Measurements from ENCODE around the gene NPEPL1.
"Not testable (repeated sequence)": the region's sequence is repeated elsewhere in the genome, so short reads cannot be mapped to it uniquely, and the experiment has no call there.

NPEPL1 gene, protein sequence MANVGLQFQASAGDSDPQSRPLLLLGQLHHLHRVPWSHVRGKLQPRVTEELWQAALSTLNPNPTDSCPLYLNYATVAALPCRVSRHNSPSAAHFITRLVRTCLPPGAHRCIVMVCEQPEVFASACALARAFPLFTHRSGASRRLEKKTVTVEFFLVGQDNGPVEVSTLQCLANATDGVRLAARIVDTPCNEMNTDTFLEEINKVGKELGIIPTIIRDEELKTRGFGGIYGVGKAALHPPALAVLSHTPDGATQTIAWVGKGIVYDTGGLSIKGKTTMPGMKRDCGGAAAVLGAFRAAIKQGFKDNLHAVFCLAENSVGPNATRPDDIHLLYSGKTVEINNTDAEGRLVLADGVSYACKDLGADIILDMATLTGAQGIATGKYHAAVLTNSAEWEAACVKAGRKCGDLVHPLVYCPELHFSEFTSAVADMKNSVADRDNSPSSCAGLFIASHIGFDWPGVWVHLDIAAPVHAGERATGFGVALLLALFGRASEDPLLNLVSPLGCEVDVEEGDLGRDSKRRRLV

DNA sequence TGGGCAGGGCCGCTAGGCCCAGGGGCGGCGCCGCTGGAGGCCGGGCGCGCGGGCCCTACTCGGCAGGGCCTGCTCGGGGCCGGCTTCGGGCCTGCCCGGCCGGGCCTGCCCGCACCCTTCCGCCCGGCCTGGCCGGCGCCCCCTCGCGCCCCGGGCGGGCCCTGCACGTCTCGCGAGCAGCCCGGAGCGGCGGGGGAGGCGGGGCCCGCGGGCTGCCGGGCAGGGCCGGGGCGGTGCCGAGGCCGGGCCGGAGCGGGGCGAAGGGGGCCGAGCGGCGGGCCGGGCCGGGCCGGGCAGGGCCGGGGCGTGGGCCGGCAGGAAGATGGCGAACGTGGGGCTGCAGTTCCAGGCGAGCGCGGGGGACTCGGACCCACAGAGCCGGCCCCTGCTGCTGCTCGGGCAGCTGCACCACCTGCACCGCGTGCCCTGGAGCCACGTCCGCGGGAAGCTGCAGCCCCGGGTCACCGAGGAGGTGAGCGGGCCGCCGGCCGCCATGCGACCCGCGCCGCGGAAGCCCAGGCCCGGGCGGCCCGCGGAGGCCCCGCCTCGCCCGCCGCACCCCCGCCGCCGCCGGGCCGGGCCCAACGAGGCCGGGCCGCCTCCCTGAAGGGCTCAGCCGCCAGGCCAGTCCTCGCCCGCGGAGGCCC is at the start of gene NPEPL1:
Gene NPEPL1 (plus strand): TSS at position 222 of the 647 bp plus-strand sequence. CDS start 101 bp downstream, at position 323.
- Mint-ChIP-seq H3K4me3 (peak within 1 kb of the TSS; percentile 76), H3K9me3 (no peaks in the 10 kb centered on the region), H3K27ac (peak within 1 kb of the TSS; percentile 69), H3K36me3 (ENCODE audit: low read depth) (peaks cover 4% of the 10 kb centered on the region), H3K4me1 (ENCODE audit: low read depth) (peaks cover 18% of the 10 kb centered on the region), H3K27me3 (no peaks in the 10 kb centered on the region)

DNA sequence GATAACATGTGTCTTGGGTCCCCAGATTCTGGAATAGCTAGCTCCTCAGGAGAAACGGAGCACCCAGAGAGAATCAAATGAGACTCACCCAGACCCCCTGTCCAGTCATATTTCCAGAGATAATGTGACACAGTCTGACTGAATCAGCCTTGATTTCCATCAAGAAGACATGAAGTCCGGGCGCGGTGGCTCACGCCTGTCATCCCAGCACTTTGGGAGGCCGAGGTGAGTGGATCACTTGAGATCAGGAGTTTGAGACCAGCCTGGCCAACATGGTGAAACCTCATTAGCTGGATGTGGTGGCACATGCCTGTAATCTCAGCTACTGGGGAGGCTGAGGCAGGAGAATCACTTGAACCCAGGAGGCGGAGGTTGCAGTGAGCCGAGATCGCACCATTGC is 49.7 kb upstream of the NPEPL1 start:
- H3K36me3 Mint-ChIP-seq (ENCODE audit: low read depth); H3K4me1 Mint-ChIP-seq (ENCODE audit: low read depth); H3K27me3 Mint-ChIP-seq; H3K4me3 Mint-ChIP-seq; H3K9me3 Mint-ChIP-seq; H3K27ac Mint-ChIP-seq: not testable (repeated sequence)

DNA sequence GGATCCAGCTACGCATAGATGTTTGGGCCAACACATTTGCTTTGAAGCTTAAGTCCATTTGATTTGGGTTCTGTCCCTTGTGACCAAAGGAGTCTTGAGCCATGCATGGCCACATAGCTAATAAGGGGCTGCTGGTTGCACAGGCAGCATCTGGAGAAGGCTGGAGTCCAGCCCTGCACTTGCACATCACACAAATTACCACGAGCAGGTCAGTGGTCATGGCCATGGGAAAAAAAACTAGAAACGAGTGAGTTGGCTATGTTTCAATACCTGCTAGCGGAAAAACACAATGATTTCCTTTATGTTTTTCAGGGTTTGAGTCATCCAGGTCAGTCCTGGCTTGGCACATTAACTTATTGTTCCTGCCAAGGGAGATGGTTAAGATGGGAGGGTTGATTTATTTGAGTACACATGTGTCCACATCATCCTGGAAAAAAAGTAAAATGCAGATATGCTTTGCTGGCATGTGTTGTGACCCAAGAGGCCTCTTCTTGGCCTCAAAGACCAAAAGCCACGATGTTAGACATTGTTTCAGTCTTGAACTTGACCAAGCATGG is 47.1 kb upstream of the NPEPL1 start:
- Mint-ChIP-seq H3K4me3 (no peak overlapping the region), H3K36me3 (ENCODE audit: low read depth) (no peaks in the 10 kb centered on the region), H3K4me1 (ENCODE audit: low read depth) (peaks cover 7% of the 10 kb centered on the region), H3K9me3 (no peaks in the 10 kb centered on the region), H3K27me3 (no peaks in the 10 kb centered on the region), H3K27ac (no peak overlapping the region)

DNA sequence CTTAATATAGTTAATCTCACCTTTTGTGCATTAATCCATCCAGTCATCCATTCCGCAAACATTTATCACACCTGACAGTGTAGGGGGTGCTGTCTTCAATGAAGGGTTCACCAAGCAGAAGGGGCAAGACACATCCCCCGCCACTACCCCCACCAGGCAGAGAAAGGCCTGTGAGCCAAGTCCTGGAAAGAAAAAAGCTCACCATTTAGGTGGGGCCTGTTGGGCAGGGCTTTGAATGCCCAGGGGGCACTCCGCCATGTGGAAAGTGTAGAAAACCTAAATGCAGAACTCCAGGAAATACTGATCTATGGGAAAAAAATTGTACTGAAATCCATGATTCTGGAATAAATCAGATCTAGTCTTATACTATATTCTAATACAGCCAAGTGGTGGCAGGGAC is 46.3 kb upstream of the NPEPL1 start:
- Mint-ChIP-seq H3K9me3 (no peaks in the 10 kb centered on the region), H3K4me3 (no peak overlapping the region), H3K27ac (no peak overlapping the region), H3K36me3 (ENCODE audit: low read depth) (no peaks in the 10 kb centered on the region), H3K27me3 (no peaks in the 10 kb centered on the region), H3K4me1 (ENCODE audit: low read depth) (peaks cover 7% of the 10 kb centered on the region)

DNA sequence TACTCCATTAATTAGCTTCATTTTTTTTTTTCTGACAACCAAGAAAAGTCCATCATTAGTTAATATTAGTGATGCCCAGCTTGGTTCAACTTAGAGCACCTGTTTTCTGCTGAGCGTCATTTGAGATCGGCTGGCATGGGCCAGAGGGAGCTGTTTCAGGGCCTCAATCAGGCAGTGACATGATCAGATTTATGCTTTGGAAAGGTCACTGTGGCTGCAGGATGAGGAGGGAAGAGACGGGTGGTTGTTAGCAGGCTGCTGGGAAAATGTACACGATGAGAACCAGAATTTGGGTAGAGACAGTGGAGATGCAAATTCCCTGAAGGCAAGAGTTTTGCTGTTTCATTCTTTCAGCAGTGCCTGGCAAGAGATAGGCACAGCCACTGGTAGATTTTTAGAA is 45.9 kb upstream of the NPEPL1 start:
- no peaks in the 10 kb centered on the region for H3K27me3 Mint-ChIP-seq
- H3K4me3 Mint-ChIP-seq, result no peak overlapping the region
- H3K27ac Mint-ChIP-seq, result no peak overlapping the region
- H3K4me1 Mint-ChIP-seq (ENCODE audit: low read depth), result peaks cover 7% of the 10 kb centered on the region
- H3K36me3 Mint-ChIP-seq (ENCODE audit: low read depth), result no peaks in the 10 kb centered on the region
- H3K9me3 Mint-ChIP-seq, result no peaks in the 10 kb centered on the region

DNA sequence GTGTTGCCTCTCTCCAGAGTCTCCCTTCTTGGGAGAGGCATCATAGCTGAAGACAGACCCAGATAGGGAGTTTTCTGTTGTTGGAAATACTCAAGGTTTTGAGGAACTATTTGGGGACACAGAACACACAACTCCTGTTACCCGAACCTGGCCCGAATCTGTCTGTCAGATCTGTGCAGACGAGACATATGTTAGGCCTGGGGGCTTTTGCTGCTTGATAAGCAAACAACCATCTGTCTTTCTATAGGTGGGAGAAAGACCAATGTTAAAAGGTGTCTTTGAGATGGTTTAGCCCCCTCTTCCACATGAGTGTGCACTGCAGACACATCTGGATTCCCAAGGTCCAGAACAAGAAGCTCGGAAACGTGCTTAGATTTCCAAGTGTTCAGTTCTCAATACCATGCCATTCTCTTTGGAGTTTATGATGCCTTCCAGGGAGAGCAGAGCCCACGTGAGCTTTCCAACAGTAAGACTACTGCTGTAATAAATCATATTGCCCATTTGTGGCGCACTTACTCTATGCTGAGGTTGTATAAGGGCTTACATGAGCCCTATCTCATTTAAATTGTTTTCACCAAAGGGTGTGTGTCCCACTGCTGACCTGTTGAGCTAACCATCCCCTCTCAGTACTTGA is 45.3 kb upstream of the NPEPL1 start:
- Mint-ChIP-seq H3K9me3 (no peaks in the 10 kb centered on the region), H3K4me1 (ENCODE audit: low read depth) (peaks cover 7% of the 10 kb centered on the region), H3K4me3 (no peak overlapping the region), H3K27ac (no peak overlapping the region), H3K27me3 (no peaks in the 10 kb centered on the region), H3K36me3 (ENCODE audit: low read depth) (no peaks in the 10 kb centered on the region)

DNA sequence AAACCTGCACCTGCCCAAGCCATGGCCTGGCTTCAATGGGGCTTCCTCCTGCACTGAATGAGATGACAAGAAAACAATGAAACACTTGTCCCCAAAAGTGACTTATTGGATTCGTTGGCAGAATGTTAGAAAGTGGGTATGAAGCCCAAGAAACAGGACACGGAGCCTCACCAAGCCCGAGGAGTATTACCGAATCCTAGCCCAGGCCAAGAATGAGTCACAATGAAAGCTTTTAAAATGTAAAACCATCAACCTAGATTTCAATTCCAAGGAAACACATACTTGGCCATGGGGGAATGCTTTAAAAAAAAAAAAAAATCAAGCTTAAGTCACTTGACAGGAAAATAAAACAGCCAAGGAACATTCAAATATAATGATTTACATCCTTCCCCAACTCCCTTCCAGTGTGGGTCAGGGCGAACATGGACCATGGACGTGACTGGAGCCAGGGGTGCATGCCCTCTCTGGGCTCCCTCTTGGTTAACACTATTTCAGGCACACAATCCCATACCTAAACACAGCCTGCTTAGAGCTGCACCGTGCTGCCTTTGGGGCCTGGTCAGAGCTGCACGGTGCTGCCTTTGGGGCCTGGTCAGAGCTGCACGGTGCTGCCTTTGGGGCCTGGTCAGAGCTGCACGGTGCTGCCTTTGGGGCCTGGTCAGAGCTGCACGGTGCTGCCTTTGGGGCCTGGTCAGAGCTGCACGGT is 44.7 kb upstream of the NPEPL1 start:
- Mint-ChIP-seq H3K9me3 (no peaks in the 10 kb centered on the region), H3K4me1 (ENCODE audit: low read depth) (peaks cover 10% of the 10 kb centered on the region), H3K27me3 (no peaks in the 10 kb centered on the region), H3K27ac (no peak overlapping the region), H3K36me3 (ENCODE audit: low read depth) (peaks cover 5% of the 10 kb centered on the region), H3K4me3 (no peak overlapping the region)

DNA sequence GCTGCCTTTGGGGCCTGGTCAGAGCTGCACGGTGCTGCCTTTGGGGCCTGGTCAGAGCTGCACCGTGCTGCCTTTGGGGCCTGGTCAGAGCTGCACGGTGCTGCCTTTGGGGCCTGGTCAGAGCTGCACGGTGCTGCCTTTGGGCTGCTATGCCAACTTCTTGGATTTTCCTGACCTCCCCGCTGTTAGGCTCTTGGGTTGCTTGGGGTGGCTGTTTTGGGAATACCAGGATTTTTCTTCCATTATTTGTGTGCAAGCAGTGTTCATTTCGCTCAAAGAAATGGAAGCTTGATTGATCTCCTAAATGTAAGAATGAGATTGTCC is 44.1 kb upstream of the NPEPL1 start:
- H3K27ac Mint-ChIP-seq, H3K27me3 Mint-ChIP-seq, H3K4me3 Mint-ChIP-seq, H3K9me3 Mint-ChIP-seq: not testable (repeated sequence)
- H3K4me1 Mint-ChIP-seq (ENCODE audit: low read depth), result peaks cover 15% of the 10 kb centered on the region
- H3K36me3 Mint-ChIP-seq (ENCODE audit: low read depth), result peaks cover 10% of the 10 kb centered on the region

DNA sequence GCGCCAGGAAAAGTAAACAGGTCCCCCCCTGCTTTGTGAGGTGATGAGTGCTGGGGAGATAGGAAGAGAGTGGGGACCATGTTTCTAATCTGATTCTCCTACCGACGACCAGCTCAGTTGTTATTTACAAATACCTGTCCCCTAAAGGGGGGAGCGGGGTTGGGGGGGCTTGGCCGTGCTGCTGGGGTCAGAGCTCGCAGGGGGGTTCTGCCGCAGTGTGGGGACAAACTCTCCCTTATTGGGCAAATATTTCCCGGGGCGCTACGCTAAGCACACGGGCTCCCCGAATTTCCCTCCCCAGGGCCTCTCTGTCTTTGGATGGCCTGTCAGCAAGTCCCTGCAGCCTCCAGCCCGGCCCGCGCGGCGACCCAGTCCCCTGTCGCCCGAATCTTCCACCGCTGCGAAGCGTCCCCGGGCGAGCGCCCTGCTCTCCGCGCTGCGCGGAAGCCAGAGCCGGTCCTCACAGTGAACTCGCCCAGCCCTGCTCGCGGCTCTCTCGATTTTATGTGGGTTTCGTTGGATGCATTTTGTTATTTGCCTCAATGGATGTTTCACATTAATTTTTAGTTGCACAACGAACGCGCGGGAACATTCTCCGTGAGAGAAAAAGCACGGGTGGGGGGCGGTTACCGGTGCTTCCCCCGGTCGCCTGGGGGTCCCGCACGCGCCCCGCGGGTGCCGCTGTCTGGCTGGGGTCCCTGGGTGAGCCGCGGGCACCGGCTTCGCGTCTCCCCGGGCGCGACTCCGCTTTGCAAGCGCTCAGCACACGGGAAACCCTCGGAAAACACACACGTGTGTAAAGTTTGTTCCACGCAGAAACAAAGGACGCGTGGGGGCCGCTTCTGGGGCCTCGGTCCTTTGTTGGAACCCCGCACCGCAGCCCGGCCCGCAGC is 43.1 kb upstream of the NPEPL1 start:
- peak overlapping the region; percentile 58 for H3K27ac Mint-ChIP-seq
- H3K27me3 Mint-ChIP-seq, result no peaks in the 10 kb centered on the region
- no peaks in the 10 kb centered on the region for H3K9me3 Mint-ChIP-seq
- H3K4me3 Mint-ChIP-seq, result peak overlapping the region; percentile 63
- H3K4me1 Mint-ChIP-seq (ENCODE audit: low read depth), result peaks cover 19% of the 10 kb centered on the region
- H3K36me3 Mint-ChIP-seq (ENCODE audit: low read depth), result peaks cover 11% of the 10 kb centered on the region

DNA sequence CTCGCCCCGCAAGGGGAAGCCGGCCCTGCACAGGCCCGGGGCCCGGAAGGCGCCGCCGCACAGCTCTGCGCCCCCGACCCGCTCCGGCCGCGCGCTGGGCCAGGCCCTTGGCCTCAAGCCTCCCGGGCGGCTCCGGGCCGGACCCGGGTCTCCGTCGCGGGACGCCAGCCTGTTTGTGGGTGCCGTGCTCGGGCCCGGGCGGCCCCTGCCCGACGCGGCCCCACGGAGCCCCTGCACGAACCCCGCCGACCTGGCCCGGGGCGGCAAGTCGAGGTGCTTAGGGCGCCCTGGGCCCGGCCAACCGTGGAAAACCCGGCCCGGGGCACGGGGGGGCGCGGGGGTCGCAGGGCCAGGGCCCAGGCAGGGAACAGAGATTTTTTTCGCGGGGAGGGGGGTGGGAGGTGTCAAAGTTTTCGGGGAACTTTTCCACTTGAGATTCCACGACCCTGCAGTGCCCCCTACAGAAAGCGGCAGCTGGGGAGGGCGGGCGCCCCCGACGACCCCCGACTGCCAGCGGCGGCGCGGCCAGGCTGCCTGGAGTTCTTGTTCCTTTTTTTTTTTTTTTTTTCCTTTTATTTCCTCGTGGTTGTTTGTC is 42.3 kb upstream of the NPEPL1 start:
- Mint-ChIP-seq H3K27me3 (no peaks in the 10 kb centered on the region), H3K4me1 (ENCODE audit: low read depth) (peaks cover 22% of the 10 kb centered on the region), H3K9me3 (no peaks in the 10 kb centered on the region), H3K4me3 (peak overlapping the region; percentile 99), H3K27ac (peak overlapping the region; percentile 98), H3K36me3 (ENCODE audit: low read depth) (peaks cover 11% of the 10 kb centered on the region)

DNA sequence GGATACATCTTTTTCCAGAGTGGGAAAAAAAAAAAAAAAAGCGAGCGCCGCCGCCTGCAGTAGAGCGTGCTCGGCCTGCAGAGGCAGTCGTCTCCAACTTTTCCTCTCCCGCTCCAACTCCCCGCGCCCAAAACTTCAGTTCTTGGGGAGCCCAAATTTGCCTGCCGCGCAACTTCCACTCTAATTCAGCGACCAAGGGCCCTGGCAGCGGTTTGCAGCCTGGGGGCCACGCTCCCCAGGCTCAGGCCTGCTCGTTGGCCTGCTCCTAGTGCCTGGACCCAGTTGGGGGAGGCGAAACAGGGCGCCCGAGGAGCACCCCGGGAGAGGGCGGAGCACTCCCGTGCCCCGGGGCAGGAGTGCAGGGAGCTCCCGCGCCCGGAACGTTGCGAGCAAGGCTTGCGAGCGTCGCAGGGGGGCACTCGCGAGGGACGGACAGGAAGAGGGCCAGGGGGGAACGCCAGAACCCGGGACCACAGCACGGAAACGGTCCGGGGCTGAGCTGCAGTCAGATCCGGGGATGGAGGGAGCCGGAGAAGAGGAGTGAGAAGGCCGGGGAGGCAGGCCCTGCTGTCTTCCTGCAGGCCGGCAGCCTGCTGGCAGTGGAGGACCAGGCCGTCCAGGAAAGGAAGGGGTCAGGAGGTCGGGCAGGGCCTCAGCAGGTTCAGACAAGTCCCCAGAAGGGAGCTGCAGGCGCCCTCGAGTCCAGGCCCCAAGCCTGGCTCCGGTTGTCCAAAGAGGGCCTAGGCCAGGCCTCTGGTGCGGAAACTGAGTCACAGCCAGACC is 41.6 kb upstream of the NPEPL1 start, which contains the start of gene STX16:
Gene STX16 (plus strand): TSS at position 508 of the 783 bp plus-strand sequence. CDS start 724 bp downstream, outside the sequence.
- peak within 1 kb of the TSS; percentile 99 for H3K4me3 Mint-ChIP-seq
- peaks cover 25% of the 10 kb centered on the region for H3K4me1 Mint-ChIP-seq (ENCODE audit: low read depth)
- no peaks in the 10 kb centered on the region for H3K27me3 Mint-ChIP-seq
- H3K27ac Mint-ChIP-seq, result peak within 1 kb of the TSS; percentile 98
- H3K36me3 Mint-ChIP-seq (ENCODE audit: low read depth), result peaks cover 11% of the 10 kb centered on the region
- no peaks in the 10 kb centered on the region for H3K9me3 Mint-ChIP-seq

DNA sequence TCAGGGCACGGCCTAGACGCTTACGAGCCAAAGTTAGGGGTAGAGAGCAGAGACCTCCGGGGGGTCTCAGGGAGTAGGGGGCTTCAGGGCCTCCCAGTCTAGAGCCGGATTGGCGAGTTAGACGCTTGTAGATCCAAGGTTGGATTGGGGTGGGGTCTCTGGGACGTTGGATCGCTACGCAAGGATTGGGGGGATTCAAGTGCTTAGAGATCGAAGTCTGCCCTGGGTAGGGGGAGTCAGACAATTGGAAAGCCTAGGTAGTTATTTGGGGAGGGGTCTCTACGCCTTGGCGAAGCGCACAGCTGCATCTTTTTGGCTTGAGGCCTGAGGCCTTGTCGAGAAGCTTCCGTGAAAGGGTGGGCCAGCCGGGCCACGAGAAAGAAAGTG is 41.0 kb upstream of the NPEPL1 start:
- H3K27me3 Mint-ChIP-seq, result no peaks in the 10 kb centered on the region
- H3K36me3 Mint-ChIP-seq (ENCODE audit: low read depth), result peaks cover 16% of the 10 kb centered on the region
- peak overlapping the region; percentile 99 for H3K4me3 Mint-ChIP-seq
- H3K4me1 Mint-ChIP-seq (ENCODE audit: low read depth), result peaks cover 31% of the 10 kb centered on the region
- peak overlapping the region; percentile 98 for H3K27ac Mint-ChIP-seq
- no peaks in the 10 kb centered on the region for H3K9me3 Mint-ChIP-seq
